Fibroblast of skin of back (primary cell): ENCODE data around the gene SRGAP1.
"Not testable (repeated sequence)": the region's sequence is repeated elsewhere in the genome, so short reads cannot be mapped to it uniquely, and the experiment has no call there.

Experiments used
- DNase-seq: peaks from one replicate; pipeline ENCODE4 v3.0.0-alpha.2; 2013

SRGAP1 gene

DNA sequence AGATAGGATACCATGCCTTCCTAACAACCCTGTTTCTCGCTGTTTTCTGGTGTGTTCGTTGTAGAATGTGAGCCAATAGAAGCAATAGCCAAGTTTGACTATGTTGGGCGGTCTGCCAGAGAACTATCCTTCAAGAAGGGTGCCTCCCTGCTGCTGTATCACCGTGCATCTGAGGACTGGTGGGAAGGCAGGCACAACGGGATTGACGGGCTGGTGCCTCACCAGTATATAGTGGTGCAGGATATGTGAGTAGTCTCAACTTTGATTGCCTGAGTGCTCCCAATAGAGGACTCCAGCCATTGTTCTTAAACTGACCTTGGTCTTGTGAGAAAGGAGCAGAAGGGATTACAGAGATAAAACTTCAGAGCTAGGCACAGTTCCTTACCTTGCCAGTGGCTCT is 281.4 kb downstream of the SRGAP1 start:
- no peak for DNase-seq

GRCh38 chr12:64127811-64128210 is 283.3 kb downstream of the SRGAP1 start:
- DNase-seq, result no peak

DNA sequence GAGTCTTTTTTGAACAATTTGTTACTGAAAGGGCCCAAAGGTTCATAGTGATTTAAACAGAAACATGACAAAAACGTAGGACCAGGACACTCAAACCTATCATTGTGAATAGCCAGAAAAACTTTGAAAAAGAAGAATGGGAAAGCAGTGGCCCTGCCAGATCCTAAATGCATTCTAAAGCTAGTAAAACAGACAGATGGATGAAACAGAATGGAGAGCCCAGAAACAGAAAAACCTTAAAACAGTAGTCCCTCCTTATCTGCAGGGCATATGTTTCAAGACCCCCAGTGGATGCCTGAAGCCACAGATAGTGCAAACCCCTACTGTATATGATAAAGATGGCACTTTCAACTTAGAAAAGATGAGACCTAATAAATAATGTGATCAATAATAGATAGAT is 283.9 kb downstream of the SRGAP1 start:
- no peak for DNase-seq

DNA sequence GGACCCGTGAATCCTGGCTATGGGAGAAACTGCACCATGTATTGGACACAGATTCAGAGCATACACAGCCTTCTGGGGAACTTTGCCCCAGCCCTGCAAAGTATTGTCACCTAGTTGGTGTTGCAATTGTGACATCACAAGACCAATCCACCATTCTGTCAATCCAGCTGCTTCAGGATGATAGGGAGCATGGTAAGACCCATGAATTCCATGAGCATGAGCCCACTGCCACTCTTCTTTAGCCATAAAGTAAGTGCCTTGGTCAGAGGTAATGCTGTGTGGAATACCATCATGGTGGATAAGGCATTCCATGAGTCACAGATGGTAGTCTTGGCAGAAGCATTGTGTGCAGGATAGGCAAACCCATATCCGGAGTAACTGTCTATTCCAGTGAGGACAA is 286.0 kb downstream of the SRGAP1 start:
- not testable (repeated sequence) for DNase-seq

GRCh38 chr12:64131456-64131855 is 287.0 kb downstream of the SRGAP1 start:
- not testable (repeated sequence) for DNase-seq

DNA sequence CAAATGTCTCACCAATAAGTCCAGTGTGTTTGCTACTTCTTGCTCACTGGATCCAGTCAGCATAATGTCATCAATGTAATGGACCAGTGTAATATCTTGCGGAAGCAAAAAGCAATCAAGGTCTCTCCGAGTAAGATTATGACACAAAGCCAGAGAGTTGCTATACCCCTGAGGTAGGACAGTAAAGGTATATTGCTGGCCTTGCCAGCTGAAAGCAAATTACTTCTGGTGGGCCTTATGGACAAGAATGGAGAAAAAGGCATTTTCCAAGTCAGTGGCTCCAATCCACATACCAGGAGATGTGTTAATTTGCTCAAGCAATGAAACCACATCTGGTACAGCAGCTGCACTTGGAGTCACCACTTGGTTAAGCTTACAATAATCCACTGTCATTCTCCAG is 288.2 kb downstream of the SRGAP1 start:
- DNase-seq, result not testable (repeated sequence)

- DNase-seq, result peak; percentile 77
These were observed 292.6 kb downstream of the SRGAP1 start for GRCh38 chr12:64137117-64137516.

- DNase-seq, result peak; percentile 51
These were observed 294.5 kb downstream of the SRGAP1 start for GRCh38 chr12:64139021-64139420.

DNA sequence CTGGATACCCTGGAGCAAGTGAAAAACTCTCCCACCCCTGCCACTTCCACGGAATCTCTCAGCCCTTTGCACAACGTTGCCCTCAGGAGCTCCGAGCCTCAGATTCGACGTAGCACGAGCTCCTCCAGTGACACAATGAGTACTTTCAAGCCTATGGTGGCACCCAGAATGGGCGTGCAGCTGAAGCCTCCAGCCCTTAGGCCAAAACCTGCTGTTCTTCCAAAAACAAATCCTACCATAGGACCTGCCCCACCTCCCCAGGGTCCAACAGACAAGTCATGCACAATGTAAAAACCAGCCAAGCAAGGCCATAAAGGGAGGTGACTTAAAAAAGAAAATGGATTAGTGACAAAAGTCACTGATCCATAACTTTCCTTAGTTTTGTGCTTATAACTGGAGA is 297.9 kb downstream of the SRGAP1 start:
- no peak for DNase-seq

DNA sequence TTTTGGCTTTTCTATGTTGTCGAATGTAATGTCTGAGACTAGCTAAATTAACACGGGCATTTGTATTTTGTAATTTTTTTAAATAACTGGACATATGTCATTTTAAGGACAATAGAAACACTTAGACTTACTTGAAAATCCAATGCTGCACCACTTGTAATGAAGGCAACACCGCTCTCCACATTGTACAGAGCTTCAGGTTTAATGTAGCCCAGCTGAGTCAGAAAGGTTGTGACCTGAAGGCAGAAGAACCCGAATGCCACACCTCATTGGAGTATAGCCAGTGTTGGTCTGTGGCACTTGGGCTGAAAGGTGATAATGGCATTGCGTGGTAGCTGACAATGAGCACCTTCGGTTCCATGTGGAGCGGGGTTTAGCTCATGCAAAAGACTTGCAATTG is 298.3 kb downstream of the SRGAP1 start:
- no peak for DNase-seq

DNA sequence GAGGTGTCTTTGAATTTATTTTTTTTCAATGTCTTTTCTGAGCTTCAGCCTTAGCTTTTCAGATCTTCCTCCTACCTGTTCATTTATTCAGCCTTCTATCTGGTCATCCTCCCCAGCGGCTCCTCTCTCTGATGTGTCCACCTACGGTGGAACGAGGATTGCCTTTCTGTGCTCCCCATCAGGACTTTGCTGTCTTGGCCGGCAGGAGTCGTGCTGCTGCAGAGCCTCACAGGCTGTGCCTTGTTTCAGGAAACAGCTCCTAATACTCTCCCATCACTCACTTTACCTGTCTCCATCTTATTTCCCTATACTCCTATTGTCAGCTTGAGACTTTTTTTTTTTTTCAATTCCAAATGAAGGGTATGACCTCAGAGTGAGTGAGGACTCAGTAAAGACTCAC is 300.7 kb downstream of the SRGAP1 start:
- no peak for DNase-seq

DNA sequence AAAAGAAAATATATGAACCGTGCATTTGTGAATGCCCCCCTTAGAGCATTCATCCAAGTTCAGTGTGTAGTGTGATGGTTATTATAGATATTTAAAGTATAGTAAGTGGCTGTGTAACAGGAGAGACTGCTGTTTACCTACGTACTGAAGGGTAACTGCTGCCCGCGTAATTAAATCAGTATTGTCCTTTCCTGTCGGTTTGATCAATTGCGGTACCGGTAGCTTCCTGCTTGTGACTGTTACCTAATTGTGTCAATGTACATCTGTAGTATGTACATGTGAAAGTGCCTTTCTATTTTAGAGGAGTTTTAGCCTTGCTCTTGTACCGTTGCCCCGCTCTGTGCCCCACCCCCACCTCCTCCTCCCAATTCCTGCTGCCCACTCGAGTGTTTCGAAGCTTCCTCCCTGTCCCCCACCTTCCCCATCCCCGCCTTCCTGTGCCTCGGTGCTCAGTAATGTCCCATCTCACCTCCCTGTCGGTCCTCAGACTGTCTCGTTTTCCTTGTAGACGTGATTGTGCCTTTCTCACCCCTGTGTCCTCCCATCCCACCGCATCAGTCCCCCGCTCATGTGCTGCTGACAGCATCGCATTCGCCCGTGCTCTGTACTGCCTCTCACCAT is 302.6 kb downstream of the SRGAP1 start:
- no peak for DNase-seq

DNA sequence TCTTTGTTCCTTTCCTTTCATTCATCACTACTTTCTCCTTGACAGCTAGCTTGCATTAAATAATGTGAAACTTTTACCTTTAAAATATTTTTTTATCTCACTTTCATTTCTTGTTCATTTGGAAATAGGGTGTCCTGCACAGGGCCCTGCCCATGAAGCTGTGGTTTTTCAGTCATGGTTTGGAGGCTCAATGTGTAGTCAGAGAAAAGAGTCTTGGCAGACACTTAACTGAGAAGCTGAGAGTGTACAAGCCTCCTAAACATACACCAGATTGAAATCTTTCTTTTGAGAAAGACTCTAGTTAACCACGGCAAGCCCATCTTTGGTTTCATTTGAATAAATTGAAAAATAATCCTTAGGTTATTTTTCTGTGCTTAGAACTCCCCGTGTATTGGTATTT is 303.4 kb downstream of the SRGAP1 start:
- no peak for DNase-seq

GRCh38 chr12:64154677-64155076 is 310.2 kb downstream of the SRGAP1 start:
- DNase-seq, result no peak

- no peak for DNase-seq
These were observed 312.6 kb downstream of the SRGAP1 start for GRCh38 chr12:64157110-64157509.

GRCh38 chr12:64160021-64160710 is 315.7 kb downstream of the SRGAP1 start:
- no peak for DNase-seq

DNA sequence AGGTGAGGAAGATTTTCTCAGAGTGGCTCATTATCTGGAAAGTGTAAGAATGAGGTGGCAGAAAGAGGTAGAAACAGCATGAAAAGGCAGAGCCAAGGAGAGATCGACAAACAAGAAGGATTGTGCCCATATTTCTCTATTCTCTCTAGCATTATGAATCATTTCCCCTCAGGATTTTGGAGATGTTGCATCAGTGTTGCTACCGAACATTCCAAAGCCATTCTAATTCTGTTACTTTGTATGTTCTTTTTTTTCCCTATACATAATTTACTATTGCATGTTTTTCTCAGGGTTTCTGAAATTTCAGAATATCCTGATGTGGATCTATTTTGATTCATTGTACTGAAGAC is 316.2 kb downstream of the SRGAP1 start:
- peak; percentile 91 for DNase-seq

DNA sequence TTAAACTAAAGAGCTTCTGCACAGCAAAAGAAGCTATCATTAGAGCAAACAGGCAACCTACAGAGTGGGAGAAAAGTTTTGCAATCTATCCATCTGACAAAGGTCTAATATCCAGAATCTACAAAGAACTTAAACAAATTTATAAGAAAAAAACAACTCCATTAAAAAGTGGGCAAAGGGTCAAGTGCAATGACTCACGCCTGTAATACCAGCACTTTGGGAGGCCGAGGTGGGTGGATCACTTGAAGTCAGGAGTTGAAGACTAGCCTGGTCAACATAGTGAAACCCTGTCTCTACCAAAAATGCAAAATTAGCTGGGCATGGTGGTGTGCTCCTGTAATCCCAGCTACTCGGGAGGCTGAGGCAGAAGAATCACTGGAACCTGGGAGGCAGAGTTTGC is 322.1 kb downstream of the SRGAP1 start:
- DNase-seq, result peak; percentile 33

DNA sequence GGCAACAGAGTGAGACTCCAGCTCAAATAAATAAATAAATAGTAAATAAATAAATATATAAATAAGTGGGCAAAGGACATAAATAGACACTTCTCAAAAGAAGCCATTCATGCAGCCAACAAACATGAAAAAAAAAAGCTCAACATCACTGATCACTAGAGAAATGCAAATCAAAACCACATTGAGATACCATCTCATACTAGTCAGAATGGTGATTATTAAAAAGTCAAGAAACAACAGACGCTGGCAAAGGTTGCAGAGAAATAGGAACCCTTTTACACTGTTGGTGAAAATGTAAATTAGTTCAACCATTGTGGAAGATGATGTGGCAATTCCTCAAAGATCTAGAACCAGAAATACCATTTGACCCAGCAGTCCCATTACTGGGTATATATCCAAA is 322.5 kb downstream of the SRGAP1 start:
- DNase-seq, result not testable (repeated sequence)

GRCh38 chr12:64170024-64170423 is 325.5 kb downstream of the SRGAP1 start:
- no peak for DNase-seq

GRCh38 chr12:64170730-64171129 is 326.2 kb downstream of the SRGAP1 start:
- DNase-seq, result no peak

GRCh38 chr12:64171715-64172114 is 327.2 kb downstream of the SRGAP1 start:
- DNase-seq, result peak; percentile 94

- DNase-seq, result no peak
These were observed 327.9 kb downstream of the SRGAP1 start for GRCh38 chr12:64172143-64172970.

GRCh38 chr12:64173456-64173855 is 329.0 kb downstream of the SRGAP1 start:
- no peak for DNase-seq
